ENCODE results near the gene SPRR2B.

GRCh38 chr1:153049211-153049610 lies 22.2 kb downstream of the SPRR2B start:
- no peak for TF ChIP-seq CTCF (conservative IDR thresholded peaks at IDR 0.05)
- no peak for TF ChIP-seq EZH2 (IDR thresholded peaks at IDR 0.05; ENCODE audit: low read depth)

Measured in PC-9 (cell line).